ENCODE data around the gene MELK.

GRCh38 chr9:36576866-36577265 is 4.2 kb downstream of the MELK start:
- TF ChIP-seq CTCF (conservative IDR thresholded peaks at IDR 0.05 in 1 of 2, IDR thresholded peaks at IDR 0.05 in 1 of 2; ENCODE audit: low read depth in 1 of 2, low read length in 2 of 2) (no peak), EZH2 (IDR thresholded peaks at IDR 0.05; ENCODE audit: low read length, missing control alignments) (no peak)
